GM12864 (cell line): Measurements from ENCODE around the gene ROS1.

Experiments used
- DNase-seq: peaks from one replicate; pipeline ENCODE4 v3.0.0-alpha.2; 2011; ENCODE audit warnings: low read depth
- H3K4me3 ChIP-seq: 2 replicates; pipeline ENCODE4 v1.5.1; 2011; ENCODE audit warnings: mild to moderate bottlenecking, low read depth, low read length, control low read depth
- CTCF ChIP-seq: IDR thresholded peaks from 2 replicates; pipeline ENCODE4 v1.5.1; 2011; ENCODE audit warnings: low read depth, mild to moderate bottlenecking, moderate library complexity, low read length, control low read depth, inconsistent platforms; ENCODE audit errors: missing control alignments

ROS1 gene

GRCh38 chr6:117344444-117345291, 81.1 kb downstream of the ROS1 start:
- no peak for DNase-seq
- H3K4me3 ChIP-seq: no peak overlapping the region
- TF ChIP-seq CTCF: no peak

- H3K4me3 ChIP-seq: no peak overlapping the region
- no peak for DNase-seq
- no peak for TF ChIP-seq CTCF
Measured at GRCh38 chr6:117338567-117338966, 87.2 kb downstream of the ROS1 start.

- no peak overlapping the region for H3K4me3 ChIP-seq
- no peak for TF ChIP-seq CTCF
- no peak for DNase-seq
Measured at GRCh38 chr6:117329926-117330325, 95.8 kb downstream of the ROS1 start.

GRCh38 chr6:117328500-117328899, 97.2 kb downstream of the ROS1 start:
- no peak for TF ChIP-seq CTCF
- DNase-seq: no peak
- H3K4me3 ChIP-seq: no peak overlapping the region

- no peak overlapping the region for H3K4me3 ChIP-seq
- TF ChIP-seq CTCF: no peak
- no peak for DNase-seq
Measured at GRCh38 chr6:117328005-117328389, 97.7 kb downstream of the ROS1 start.

GRCh38 chr6:117327149-117328004, 98.4 kb downstream of the ROS1 start:
- no peak for DNase-seq
- no peak overlapping the region for H3K4me3 ChIP-seq
- TF ChIP-seq CTCF: no peak

GRCh38 chr6:117326396-117326795, 99.3 kb downstream of the ROS1 start:
- TF ChIP-seq CTCF: no peak
- H3K4me3 ChIP-seq: no peak overlapping the region
- no peak for DNase-seq
